ENCODE measurements around the gene ACO1.

ACO1 gene

GRCh38 chr9:32419921-32420320 is 35.5 kb downstream of the ACO1 start:
- no peak for DNase-seq (ENCODE audit: low read depth)

- no peak for DNase-seq (ENCODE audit: low read depth)
These were observed 37.9 kb downstream of the ACO1 start for GRCh38 chr9:32422237-32422806.

- DNase-seq (ENCODE audit: low read depth) = peak; percentile 63
These were observed 38.9 kb downstream of the ACO1 start for GRCh38 chr9:32423371-32423770.

- DNase-seq (ENCODE audit: low read depth) = no peak
These were observed 40.2 kb downstream of the ACO1 start for GRCh38 chr9:32424616-32425015.

GRCh38 chr9:32426278-32426939 is 42.0 kb downstream of the ACO1 start:
- DNase-seq (ENCODE audit: low read depth) = peak; percentile 67

- no peak for DNase-seq (ENCODE audit: low read depth)
These were observed 42.8 kb downstream of the ACO1 start for GRCh38 chr9:32427111-32427873.

GRCh38 chr9:32430720-32431119 is 46.3 kb downstream of the ACO1 start:
- DNase-seq (ENCODE audit: low read depth) = peak; percentile 56

GRCh38 chr9:32431196-32431595 is 46.8 kb downstream of the ACO1 start:
- DNase-seq (ENCODE audit: low read depth) = no peak

- DNase-seq (ENCODE audit: low read depth) = no peak
These were observed 47.6 kb downstream of the ACO1 start for GRCh38 chr9:32431940-32432555.

GRCh38 chr9:32434892-32435291 is 50.4 kb downstream of the ACO1 start:
- no peak for DNase-seq (ENCODE audit: low read depth)

- no peak for DNase-seq (ENCODE audit: low read depth)
These were observed 57.2 kb downstream of the ACO1 start for GRCh38 chr9:32441678-32442077.

- DNase-seq (ENCODE audit: low read depth) = no peak
These were observed 58.0 kb downstream of the ACO1 start for GRCh38 chr9:32442433-32442832.

- no peak for DNase-seq (ENCODE audit: low read depth)
These were observed 65.5 kb downstream of the ACO1 start for GRCh38 chr9:32449969-32450368.

- no peak for DNase-seq (ENCODE audit: low read depth)
These were observed 69.8 kb downstream of the ACO1 start for GRCh38 chr9:32454280-32454679.

GRCh38 chr9:32455738-32456137 is 71.3 kb downstream of the ACO1 start:
- no peak for DNase-seq (ENCODE audit: low read depth)

GRCh38 chr9:32456564-32456963 is 72.1 kb downstream of the ACO1 start:
- DNase-seq (ENCODE audit: low read depth) = no peak

- no peak for DNase-seq (ENCODE audit: low read depth)
These were observed 79.3 kb downstream of the ACO1 start for GRCh38 chr9:32463500-32464293.

GRCh38 chr9:32468740-32469139 is 84.3 kb downstream of the ACO1 start:
- DNase-seq (ENCODE audit: low read depth) = no peak

- DNase-seq (ENCODE audit: low read depth) = no peak
These were observed 87.9 kb downstream of the ACO1 start for GRCh38 chr9:32472344-32472743.

GRCh38 chr9:32483343-32483742 is 98.9 kb downstream of the ACO1 start:
- no peak for DNase-seq (ENCODE audit: low read depth)

GRCh38 chr9:32486839-32487562 is 102.6 kb downstream of the ACO1 start:
- peak; percentile 13 for DNase-seq (ENCODE audit: low read depth)
